SU-DHL-6 (cell line): ENCODE measurements around the gene LPCAT1.

ENCODE experiments used
- H2AFZ ChIP-seq: fragments of 200-600 bp; sonication (generic); 2 replicates; pipeline ENCODE4 v1.6.1; 2014; ENCODE audit warnings: low read depth, mild to moderate bottlenecking, moderate library complexity, mixed read lengths, antibody characterized with exemption, low read length; ENCODE audit not compliant: severe bottlenecking
- H3F3A ChIP-seq: fragments of 200-600 bp; shearing (Covaris generic); 2 replicates; pipeline ENCODE4 v1.6.0; 2016; ENCODE audit warnings: antibody characterized with exemption, mild to moderate bottlenecking; ENCODE audit not compliant: insufficient read depth
- H3K27ac ChIP-seq: fragments of 200-600 bp; sonication (generic); 2 replicates; pipeline ENCODE4 v1.5.1; 2016; ENCODE audit warnings: low read depth, mild to moderate bottlenecking, low read length, moderate library complexity, mixed read lengths
- H3K27me3 ChIP-seq: fragments of 200-600 bp; sonication (generic), shearing (Covaris generic); 2 replicates; pipeline ENCODE4 v1.6.0; 2014; ENCODE audit warnings: mild to moderate bottlenecking, low read length
- H3K36me3 ChIP-seq: fragments of 200-600 bp; sonication (generic); 2 replicates; pipeline ENCODE4 v1.6.1; 2014; ENCODE audit warnings: mild to moderate bottlenecking, low read length, mixed read lengths
- H3K4me2 ChIP-seq: fragments of 300-600, 200-600 bp; shearing (Covaris generic), sonication (generic); 2 replicates; pipeline ENCODE4 v1.6.0; 2014; ENCODE audit warnings: low read length, low read depth, mild to moderate bottlenecking; ENCODE audit not compliant: poor library complexity, severe bottlenecking
- H3K4me3 ChIP-seq: fragments of 200-600 bp; sonication (generic); 2 replicates; pipeline ENCODE4 v1.5.1; 2014; ENCODE audit warnings: antibody characterized with exemption, low read length, mild to moderate bottlenecking, mixed read lengths; ENCODE audit not compliant: insufficient read depth, poor library complexity, severe bottlenecking
- H3K79me2 ChIP-seq: fragments of 200-600 bp; sonication (generic); 2 replicates; pipeline ENCODE4 v1.6.1; 2014; ENCODE audit warnings: mild to moderate bottlenecking, low read length, moderate library complexity; ENCODE audit not compliant: insufficient read depth
- H3K9ac ChIP-seq: fragments of 200-600 bp; sonication (generic); 2 replicates; pipeline ENCODE4 v1.7.0; 2014; ENCODE audit warnings: mild to moderate bottlenecking, low read length
- H3K9me2 ChIP-seq: fragments of 200-600 bp; sonication (generic); replicated peaks from 2 replicates; pipeline ENCODE4 v1.6.1; 2014; ENCODE audit warnings: low read length; ENCODE audit not compliant: insufficient read depth
- H3K9me3 ChIP-seq: fragments of 200-600 bp; sonication (generic); 2 replicates; pipeline ENCODE4 v1.6.1; 2014; ENCODE audit warnings: low read length, mixed read lengths; ENCODE audit not compliant: insufficient read depth
- H4K20me1 ChIP-seq: fragments of 200-600 bp; sonication (generic); 2 replicates; pipeline ENCODE4 v1.6.1; 2014; ENCODE audit warnings: low read depth, mild to moderate bottlenecking, antibody characterized with exemption, low read length, moderate library complexity, mixed read lengths
- CTCF ChIP-seq: fragments of 200-600 bp; sonication (generic); IDR thresholded peaks from one replicate; pipeline ENCODE4 v1.5.1; 2017; ENCODE audit warnings: antibody characterized with exemption, mild to moderate bottlenecking, low read length, moderate library complexity; ENCODE audit not compliant: insufficient read depth, poor library complexity, severe bottlenecking
- EZH2phosphoT487 ChIP-seq: fragments of 200-600 bp; sonication (generic), shearing (Covaris generic); conservative IDR thresholded peaks from 2 replicates; pipeline ENCODE4 v1.6.1; 2018; ENCODE audit warnings: mild to moderate bottlenecking, antibody characterized with exemption, low read length, moderate library complexity, mixed read lengths

Gene LPCAT1

GRCh38 chr5:1555011-1555807 is 31.4 kb upstream of the LPCAT1 start:
- H3K9me2 ChIP-seq, result no peaks in the 10 kb centered on the region
- H3F3A ChIP-seq, result no peaks in the 10 kb centered on the region
- no peaks in the 10 kb centered on the region for H3K36me3 ChIP-seq
- H3K4me2 ChIP-seq, result no peak overlapping the region
- no peaks in the 10 kb centered on the region for H4K20me1 ChIP-seq
- TF ChIP-seq EZH2phosphoT487, result no peak
- no peak for TF ChIP-seq CTCF
- H3K27me3 ChIP-seq, result no peaks in the 10 kb centered on the region
- H2AFZ ChIP-seq, result no peak overlapping the region
- H3K9ac ChIP-seq, result no peak overlapping the region
- H3K27ac ChIP-seq, result no peak overlapping the region
- no peaks in the 10 kb centered on the region for H3K79me2 ChIP-seq
- no peaks in the 10 kb centered on the region for H3K9me3 ChIP-seq
- no peak overlapping the region for H3K4me3 ChIP-seq

- no peaks in the 10 kb centered on the region for H3K9me2 ChIP-seq
- TF ChIP-seq EZH2phosphoT487, result no peak
- TF ChIP-seq CTCF, result no peak
- no peak overlapping the region for H3K27ac ChIP-seq
- no peak overlapping the region for H3K4me2 ChIP-seq
- no peaks in the 10 kb centered on the region for H4K20me1 ChIP-seq
- H2AFZ ChIP-seq, result no peak overlapping the region
- no peaks in the 10 kb centered on the region for H3K36me3 ChIP-seq
- no peak overlapping the region for H3K4me3 ChIP-seq
- H3K9me3 ChIP-seq, result no peaks in the 10 kb centered on the region
- H3K27me3 ChIP-seq, result no peaks in the 10 kb centered on the region
- H3K9ac ChIP-seq, result no peak overlapping the region
- no peaks in the 10 kb centered on the region for H3F3A ChIP-seq
- H3K79me2 ChIP-seq, result no peaks in the 10 kb centered on the region
Measured at GRCh38 chr5:1554410-1554967, 30.7 kb upstream of the LPCAT1 start.

GRCh38 chr5:1553539-1554409 is 30.0 kb upstream of the LPCAT1 start:
- no peak overlapping the region for H3K9ac ChIP-seq
- H3K27ac ChIP-seq, result no peak overlapping the region
- no peaks in the 10 kb centered on the region for H4K20me1 ChIP-seq
- H3K4me2 ChIP-seq, result no peak overlapping the region
- TF ChIP-seq CTCF (no peak), EZH2phosphoT487 (no peak)
- H3K36me3 ChIP-seq, result no peaks in the 10 kb centered on the region
- H2AFZ ChIP-seq, result no peak overlapping the region
- no peaks in the 10 kb centered on the region for H3K79me2 ChIP-seq
- H3K4me3 ChIP-seq, result no peak overlapping the region
- no peaks in the 10 kb centered on the region for H3K27me3 ChIP-seq
- no peaks in the 10 kb centered on the region for H3K9me2 ChIP-seq
- no peaks in the 10 kb centered on the region for H3K9me3 ChIP-seq
- no peaks in the 10 kb centered on the region for H3F3A ChIP-seq
